NCI-H1417 (cell line): Measurements from ENCODE around the gene YIPF6.
"Not testable (repeated sequence)": the region's sequence is repeated elsewhere in the genome, so short reads cannot be mapped to it uniquely, and the experiment has no call there.

Experiments
- DNase-seq, 3 experiments: peaks; one replicate each; lab custom pipeline; 2025; lab: John Stamatoyannopoulos, UW

Gene YIPF6, protein sequence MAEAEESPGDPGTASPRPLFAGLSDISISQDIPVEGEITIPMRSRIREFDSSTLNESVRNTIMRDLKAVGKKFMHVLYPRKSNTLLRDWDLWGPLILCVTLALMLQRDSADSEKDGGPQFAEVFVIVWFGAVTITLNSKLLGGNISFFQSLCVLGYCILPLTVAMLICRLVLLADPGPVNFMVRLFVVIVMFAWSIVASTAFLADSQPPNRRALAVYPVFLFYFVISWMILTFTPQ

DNA sequence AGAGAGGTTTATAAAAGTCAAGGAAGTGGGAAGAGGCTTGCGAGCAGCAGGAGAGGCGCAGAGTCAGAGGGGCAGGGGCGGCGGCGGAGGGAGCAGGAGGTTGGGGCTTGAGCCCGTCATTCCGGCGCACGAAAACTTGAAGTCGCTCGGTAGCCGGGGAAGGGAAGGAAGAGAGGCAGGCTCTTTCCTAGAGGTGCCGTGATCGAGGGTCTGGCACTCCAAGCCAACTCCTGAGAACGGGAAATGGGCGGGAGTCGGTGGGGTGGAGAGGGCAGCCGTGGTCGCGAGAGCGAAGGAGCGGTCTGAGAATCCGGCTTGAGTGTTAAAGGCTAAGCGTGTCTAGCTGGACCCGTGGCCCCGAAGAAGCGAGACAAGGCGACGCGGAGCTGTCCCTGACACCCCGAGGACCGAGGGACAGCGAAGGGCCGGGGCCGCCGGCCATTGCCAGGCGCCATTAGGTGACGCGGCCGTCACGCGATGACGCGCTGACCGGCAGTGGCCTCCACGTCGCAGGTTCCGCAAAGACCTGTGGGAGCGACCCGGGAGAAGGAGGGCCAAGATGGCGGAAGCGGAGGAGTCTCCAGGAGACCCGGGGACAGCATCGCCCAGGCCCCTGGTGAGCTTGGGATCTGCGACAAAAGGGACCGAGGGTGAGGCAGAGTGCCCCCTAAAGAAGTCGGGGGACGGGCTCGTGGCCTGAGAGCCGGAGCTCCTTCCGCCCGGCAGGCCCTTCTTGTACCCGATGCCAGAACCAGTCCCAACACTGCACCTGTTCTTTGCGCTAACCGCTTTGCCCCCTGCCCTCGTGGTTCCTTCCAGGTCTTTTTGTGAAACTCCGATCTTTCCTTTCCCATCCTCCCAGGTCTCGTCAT is at the start of gene YIPF6:
YIPF6 (plus strand) TSS at position 544 of the 872 bp plus-strand sequence; CDS start at position 560, 16 bp downstream.
- peak; percentile 56 to 76 (median 67) for DNase-seq

DNA sequence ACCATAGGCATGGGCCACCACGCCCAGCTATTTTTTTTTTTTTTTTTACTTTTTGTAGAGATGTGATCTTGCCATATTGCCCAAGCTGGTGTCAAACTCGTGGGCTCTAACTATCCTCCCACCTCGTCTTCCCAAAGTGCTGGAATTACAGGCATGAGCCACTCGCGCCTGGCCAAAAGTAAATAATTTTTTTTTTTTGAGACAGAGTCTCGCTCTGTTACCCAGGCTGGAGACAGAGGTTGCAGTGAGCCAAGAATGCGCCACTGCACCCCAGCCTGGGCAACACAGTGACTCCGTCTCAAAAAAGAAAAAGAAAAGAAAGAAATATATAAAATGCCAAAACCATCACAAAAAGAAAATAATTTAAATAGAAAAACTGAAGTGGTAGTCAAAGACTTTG is 47.1 kb upstream of the YIPF6 start:
- DNase-seq, result no peak

DNA sequence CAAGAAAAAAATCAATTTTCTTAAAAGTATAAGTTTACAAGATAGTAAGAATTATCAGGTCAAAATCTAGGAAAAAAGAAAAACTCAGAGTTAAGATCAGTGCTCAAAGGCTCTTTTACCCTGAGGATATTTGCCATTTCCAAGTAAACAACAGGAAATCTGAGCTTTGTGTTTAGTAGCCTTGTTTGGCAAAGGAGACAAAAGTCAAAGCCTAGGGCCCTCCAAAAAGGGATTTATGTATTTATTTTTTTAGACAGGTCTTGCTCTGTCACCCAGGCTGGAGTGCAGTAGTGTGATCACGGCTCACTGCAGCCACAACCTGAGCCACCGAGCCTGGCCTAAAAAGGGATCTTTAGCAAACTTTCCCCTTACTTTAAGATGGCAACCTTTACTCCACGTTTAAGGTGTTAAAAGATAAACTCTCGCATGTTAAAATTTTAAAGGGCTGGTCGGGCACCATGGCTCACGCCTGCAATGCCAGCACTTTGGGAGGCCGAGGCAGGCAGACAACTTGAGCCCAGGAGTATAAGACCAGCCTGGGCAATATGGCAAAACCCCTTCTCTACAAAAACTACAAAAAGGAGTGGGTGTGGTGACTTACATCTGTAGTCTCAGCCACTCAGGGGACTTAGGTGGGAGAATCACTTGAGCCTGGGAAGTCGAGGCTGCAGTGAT is 44.2 kb upstream of the YIPF6 start:
- DNase-seq, result peak in 1 of 3 experiments; percentile 11

DNA sequence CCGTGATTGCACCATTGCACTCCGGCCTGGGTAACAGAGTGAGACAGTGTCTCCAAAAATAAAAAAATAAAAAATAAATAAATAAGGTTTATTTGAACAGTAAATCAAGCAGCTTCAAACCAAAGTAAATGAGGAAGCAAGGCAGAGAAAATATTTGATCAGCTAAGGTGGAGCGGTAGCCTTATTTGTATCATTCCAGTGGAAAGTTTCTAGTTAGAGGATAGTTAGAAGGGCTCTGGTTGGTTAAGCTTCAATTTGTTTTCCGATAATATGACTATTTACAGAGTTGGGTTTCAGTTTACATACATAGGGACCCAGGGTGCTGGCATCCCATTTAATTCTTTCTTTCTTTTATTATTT is 43.7 kb upstream of the YIPF6 start:
- DNase-seq, result no peak

DNA sequence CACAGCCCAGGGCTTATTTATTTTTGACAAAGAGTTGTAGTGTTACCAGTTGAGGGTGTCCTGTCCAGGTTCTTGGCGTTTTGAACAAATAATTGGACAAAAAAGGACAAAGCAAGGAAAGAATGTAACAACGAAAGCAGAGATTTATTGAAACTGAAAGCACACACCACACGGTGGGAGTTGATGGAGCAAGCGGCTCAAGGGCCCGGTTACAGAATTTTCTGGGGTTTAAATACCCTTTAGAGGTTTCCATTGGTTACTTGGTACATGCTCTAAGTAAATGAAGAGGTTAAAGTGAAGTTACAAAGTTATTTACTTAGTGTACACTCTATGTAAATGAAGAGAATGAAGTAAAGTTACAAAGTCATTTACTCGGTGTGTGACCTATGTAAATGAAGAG is 37.8 kb upstream of the YIPF6 start:
- DNase-seq, result no peak

DNA sequence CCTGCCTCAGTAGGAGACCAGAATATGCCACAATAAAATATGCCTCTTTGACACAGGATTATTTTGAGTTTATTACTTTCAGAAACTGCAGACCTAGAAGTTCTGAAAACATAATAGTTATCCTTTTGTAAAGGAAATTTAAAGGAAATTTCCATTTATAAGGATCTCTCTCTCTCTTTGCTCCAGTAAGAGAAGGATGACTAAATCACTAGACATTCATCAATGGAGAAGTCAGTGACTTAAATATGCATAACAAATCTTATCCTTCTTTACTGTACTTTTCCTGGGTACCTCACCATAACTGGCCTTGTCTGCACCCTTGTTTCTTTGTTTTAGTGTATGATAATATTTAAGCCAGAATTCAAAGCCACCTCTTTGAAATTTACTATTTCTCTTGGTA is 37.3 kb upstream of the YIPF6 start:
- DNase-seq, result no peak

DNA sequence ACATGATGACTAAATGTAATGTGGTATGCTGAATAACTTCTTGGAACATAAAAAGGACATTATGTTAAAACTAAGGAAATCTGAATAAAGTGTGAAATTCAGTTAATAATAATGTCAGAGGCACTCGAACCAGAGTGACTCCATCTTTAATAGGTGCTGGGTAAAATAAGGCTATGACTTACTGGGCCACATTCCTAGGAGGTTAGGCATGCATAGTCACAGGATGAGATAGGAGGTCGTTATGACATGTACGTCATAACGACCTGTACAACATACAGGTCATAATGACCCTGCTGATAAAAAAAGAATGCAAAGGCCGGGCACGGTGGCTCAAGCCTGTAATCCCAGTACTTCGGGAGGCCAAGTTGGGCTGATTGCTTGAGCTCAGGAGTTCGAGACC is 36.7 kb upstream of the YIPF6 start:
- DNase-seq, result no peak

DNA sequence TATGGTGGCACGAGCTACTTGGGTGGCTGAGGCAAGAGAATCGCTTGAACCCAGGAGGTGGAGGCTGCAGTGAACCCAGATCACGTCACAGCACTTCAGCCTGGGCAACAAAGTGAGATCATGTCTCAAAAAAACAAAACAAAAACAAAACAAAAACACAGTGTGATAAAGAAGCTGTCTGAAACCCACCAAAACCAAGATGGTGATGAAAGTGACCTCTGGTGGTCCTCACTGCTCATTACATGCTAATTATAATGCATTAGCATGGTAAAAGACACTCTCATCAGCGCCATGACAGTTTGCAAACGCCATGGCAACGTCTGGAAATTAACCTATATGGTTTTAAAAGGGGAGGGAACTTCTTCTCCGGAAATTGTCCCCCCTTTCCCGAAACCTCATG is 36.2 kb upstream of the YIPF6 start:
- peak; percentile 0 to 57 (median 7) for DNase-seq

DNA sequence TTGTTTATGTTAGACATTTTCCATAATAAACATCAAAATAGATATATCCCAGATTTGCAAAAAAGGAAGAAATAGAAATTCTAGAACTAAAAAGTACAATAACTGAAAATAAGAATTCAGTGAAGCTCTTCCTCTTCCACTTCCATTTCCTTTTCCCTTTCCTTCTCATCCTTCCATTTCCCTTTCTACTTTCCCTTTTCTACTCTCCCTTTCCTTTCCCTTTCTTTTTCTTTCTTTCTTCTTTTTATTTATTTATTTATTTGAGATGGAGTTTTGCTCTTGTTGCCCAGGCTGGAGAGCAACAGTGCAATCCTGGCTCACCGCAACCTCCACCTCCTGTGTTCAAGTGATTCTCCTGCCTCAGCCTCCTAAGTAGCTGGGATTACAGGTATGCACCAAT is 35.0 kb upstream of the YIPF6 start:
- no peak for DNase-seq

DNA sequence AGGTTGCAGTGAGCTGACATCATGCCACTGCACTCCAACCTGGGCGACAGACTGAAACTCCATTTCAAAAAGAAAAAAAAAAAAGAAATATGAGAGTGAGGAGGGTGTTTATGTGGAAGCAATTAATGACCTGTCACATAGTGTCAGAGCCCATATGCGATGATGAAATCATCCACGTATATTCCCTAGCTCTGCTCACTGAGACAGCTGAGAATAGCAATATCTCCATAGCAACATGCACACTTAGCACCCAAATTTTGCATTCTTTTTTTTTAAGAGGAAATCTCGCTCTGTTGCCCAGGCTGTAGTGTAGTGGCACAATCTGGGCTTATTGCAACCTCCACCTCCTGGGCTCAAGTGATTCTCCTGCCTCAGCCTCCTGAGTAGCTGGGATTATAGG is 34.1 kb upstream of the YIPF6 start:
- DNase-seq, result no peak

DNA sequence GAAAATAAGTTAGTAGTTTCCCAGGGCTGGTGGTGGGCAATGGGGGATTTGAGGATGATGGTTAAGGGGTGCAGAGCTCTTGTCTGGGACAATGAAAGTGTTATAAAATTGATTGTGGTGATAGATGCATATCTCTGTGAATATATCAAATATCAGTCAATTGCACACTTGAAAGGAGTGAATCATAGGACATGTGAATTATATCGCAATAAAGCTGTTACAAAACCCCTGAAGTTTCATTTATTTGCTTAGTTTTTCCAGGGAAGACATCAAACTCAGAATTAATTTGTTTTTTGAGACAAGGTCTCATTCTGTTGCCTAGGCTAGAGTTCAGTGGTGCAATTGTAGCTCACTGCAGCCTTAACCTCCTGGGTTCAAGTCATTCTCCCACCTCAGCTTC is 17.9 kb upstream of the YIPF6 start:
- no peak for DNase-seq

DNA sequence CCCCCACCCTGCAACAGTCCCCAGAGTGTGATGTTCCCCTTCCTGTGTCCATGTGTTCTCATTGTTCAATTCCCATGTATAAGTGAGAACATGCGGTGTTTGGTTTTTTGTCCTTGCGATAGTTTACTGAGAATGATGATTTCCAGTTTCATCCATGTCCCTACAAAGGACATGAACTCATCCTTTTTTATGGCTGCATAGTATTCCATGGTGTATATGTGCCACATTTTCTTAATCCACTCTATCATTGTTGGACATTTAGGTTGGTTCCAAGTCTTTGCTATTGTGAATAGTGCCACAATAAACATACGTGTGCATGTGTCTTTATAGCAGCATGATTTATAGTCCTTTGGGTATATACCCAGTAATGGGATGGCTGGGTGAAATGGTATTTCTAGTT is 12.7 kb upstream of the YIPF6 start:
- not testable (repeated sequence) for DNase-seq

DNA sequence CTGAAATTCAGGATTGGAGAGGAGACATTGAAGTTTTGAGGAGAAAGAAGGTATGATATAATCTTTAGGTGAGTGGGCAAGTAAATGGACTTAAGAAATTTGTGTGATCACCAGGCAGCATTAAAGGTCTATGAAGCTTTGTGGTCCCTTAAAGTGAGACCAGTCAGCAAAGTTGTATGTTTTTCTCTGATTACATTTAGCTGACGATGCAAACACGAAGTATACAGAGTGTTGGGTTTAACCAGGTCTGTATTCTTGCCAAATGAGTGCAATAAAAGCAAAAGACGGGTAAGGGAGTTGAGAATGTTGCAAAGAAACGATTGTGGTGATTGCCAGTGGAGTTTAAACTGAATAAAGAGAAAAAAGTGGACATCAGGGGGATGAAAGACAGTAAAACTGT is 11.6 kb upstream of the YIPF6 start:
- DNase-seq, result no peak

DNA sequence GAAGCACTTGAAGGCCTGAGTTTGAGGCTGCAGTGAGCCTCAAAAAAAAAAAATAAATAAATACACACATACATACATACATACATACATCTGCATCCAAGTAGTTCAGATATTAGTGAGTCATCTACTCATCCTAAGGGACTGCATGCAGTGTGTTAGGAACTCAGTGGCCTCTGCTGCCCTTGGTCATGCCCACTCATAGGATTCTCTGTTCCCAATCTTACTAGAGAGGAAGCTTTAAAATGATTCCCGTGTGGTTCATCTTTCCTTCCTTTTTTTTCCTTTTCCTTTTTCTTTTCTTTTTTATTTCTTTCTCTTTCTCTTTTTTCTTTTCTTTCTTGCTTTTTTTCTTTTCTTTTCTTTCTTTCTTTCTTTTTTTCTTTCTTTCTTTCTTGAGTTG is 10.9 kb upstream of the YIPF6 start:
- no peak for DNase-seq

DNA sequence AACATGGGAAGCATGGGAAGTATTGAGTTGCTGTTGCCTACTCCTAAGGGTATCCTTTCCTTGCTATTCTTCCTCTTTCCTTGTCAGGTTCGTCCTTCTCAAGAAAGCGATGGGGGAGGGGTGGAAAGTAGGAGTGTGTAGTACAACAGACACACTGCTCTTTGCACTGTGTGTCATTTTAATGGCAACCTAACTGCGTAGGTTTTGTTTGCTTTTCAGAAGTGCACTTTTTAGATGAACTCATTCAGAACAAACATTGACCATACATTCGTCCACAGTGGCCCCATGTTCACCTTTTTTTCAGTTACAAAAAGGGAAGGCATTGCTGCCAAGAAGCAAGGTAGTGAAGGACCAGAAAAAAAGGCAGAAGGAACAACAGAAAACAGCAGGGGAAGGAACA is 10.2 kb upstream of the YIPF6 start:
- no peak for DNase-seq

DNA sequence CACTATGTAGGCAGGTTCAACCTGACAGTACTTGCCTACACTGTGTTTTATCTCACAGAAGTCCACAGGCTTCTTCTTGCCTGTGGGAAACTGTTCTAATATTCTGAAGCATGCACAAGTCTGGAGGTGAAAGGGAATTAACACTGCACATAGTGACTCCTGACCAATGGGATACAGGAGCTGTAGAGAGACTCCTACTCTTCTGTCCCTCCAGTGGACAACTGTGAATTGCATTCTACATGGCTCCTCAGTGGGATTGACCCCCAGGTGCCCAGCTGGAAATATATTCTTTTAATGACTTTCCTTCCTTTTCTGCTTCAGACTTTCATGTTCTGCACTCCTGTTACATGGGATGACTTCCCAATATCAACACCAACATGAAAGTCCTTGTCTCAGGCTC is 8.2 kb upstream of the YIPF6 start:
- peak in 2 of 3 experiments; percentile 2 to 30 for DNase-seq

DNA sequence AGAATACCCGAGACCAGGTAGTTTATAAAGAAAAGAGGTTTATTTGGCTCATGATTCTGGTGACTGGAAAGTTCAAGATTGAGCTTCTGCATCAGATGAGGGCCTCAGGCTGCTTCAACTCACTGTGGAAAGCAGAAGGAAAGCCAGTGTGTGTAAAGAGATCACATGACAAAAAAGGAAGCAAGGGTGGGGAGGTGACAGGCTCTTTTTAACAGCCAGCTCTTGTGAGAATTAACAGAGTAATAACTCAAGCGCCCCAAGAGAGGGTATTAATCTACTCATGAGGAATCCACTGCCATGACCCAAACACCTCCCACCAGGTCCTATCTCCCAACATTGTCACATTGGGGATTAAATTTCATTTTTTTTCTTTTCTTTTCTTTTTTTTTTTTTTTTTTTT is 6.3 kb upstream of the YIPF6 start:
- DNase-seq, result no peak

DNA sequence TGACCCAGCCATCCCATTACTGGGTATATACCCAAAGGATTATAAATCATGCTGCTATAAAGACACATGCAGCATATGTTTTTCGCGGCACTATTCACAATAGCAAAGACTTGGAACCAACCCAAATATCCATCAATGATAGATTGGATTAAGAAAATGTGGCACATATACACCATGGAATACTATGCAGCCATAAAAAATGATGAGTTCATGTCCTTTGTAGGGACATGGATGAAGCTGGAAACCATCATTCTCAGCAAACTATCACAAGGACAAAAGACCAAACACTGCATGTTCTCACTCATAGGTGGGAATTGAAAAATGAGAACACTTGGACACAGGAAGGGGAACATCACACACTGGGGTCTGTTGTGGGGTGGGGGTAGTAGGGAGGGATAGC is 5.1 kb upstream of the YIPF6 start:
- not testable (repeated sequence) for DNase-seq

DNA sequence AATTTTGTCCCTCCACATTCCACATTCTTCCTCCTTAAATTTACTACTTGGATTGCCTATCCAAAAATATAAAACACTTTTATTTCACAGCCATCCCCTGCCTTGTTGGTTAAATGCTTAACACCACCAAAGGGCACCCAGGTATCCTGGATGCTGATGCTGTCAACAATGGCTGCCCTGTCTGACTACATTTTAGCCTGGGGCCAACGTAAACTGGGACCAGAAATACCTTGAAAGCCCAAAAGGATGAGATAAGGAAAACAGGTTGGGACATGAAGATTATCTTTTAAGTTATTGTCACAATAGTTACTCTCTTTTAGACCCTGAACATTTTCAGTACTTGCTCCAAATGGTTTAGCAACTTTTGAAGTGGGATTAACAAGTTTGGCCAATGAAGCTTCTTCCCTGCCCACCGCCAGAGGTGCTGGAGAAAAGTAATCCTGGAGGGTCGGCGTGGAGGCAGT is 775 bp upstream of the YIPF6 start:
- DNase-seq, result no peak

DNA sequence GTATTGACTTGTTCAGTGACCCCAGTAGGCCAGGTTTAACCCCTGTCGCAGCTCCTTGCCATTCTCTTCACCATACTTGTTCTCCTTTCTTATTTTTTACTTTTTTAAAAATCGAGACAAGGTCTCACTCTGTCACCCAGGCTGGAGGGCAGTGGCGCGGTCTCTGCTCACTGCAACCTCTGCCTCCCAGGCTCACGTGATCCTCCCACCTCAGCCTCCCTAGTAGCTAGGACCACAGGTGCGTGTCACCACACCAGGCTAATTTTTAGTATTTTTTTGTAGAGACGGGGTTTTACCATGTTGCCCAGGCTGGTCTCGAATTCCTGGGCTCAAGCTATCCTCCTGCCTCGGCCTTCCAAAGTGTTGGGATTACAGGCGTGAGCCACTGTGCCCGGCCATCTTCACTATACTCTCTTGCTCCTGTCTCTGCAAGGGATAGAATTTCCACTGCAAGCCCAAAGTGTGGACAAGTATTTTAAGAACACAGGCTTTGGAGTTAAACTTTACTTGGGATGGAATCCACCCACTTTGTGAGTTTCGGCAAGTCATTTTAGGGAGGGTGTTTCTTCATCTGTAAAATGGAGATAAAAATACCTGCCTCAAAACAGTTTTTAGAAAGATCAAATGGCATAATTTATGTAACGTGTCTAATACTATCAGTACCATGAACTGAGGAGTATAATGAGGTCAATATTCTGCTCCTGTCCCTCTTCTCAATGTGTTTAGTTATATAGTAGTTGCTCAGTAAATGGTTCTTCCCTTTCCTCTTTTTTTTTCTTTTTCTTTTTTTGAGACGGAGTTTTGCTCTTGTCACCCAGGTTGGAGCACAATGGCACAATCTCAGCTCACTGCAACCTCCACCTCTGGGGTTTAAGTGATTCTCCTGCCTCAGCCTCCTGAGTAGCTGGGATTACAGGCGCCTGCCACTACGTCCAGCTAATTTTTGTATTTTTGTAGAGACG is 973 bp downstream of the YIPF6 start:
- no peak for DNase-seq

DNA sequence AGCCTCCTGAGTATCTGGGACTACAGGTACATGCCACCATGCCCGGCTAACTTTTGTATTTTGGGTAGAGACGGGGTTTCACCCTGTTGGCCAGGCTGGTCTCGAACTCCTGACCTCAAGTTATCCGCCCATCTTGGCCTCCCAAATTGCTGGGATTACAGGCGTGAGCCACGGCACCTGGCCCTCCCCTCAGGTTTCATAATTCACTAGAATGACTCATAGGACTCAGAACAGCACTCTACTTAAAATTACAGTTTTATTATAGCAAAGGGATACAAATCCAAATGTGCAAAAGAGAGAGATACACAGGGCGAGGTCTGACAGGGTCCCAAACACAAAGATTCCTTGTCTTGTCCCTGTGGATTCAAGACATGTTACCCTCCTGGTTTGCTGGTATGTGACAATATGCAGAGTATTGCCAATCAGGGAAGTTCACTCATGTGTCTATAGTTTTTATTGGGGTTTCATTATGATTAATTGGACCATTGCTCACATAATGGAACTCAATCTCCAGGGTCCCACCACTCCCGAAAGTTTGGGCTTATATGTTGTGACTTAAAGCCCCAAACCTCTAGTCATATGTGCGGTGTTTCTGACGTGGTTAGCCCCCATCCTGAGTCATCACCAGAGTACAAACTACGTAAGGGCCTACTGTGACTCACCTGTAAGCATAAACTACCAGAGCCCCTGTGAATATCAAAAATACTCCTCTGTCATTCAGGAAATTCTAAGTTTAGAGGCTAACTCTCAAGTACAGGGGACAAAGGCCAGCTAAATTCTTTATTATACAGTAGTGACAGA is 5.2 kb downstream of the YIPF6 start:
- no peak for DNase-seq
